ENCODE measurements around the gene GGTLC2.
"Not testable (repeated sequence)": the region's sequence is repeated elsewhere in the genome, so short reads cannot be mapped to it uniquely, and the experiment has no call there.

Gene GGTLC2

DNA sequence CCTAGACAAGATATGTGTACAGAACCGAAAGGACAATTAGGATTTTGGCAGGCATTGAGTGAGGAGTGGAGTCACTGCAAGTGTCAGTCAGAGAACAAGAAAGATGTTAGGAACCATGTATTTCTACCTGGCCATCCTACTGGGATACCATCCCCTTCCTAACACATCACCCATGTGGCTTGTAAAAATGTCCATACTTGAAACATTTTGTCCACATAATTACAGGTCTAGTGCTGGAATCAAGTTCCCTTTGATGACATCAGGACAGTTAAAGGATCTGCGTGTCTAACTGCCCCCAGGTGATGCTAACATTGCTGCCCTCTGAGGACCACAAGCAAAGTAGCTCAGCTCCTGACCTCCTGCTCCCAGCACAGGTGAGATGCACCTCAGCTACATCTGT is 31.9 kb upstream of the GGTLC2 start:
- Histone ChIP-seq H3K4me1 (ENCODE audit: control insufficient read depth, insufficient read depth, low read length, poor library complexity, severe bottlenecking) (no peaks in the 10 kb centered on the region), H3K36me3 (ENCODE audit: control insufficient read depth, insufficient read depth, low read length) (no peaks in the 10 kb centered on the region), H3K9me3 (ENCODE audit: control insufficient read depth, low read length) (no peaks in the 10 kb centered on the region), H3K4me3 (ENCODE audit: extremely low read depth, insufficient read depth, low read length, poor library complexity, severe bottlenecking) (no peak overlapping the region), H3K27ac (ENCODE audit: low read depth, low read length, severe bottlenecking) (no peak overlapping the region)
- WGBS, 2 experiments (ENCODE audit: insufficient coverage in 2 of 2) = 91 to 94% methylated on average over 1 to 2 of the region's 2 CpGs

GRCh38 chr22:22614065-22614464 is 30.3 kb upstream of the GGTLC2 start:
- H3K36me3 ChIP-seq (ENCODE audit: control insufficient read depth, insufficient read depth, low read length) = no peaks in the 10 kb centered on the region
- H3K27ac ChIP-seq (ENCODE audit: low read depth, low read length, severe bottlenecking) = no peak overlapping the region
- 64 to 71% methylated on average over 2 to 3 of the region's 3 CpGs for WGBS, 2 experiments (ENCODE audit: insufficient coverage in 2 of 2)
- no peaks in the 10 kb centered on the region for H3K9me3 ChIP-seq (ENCODE audit: control insufficient read depth, low read length)
- H3K4me3 ChIP-seq (ENCODE audit: extremely low read depth, insufficient read depth, low read length, poor library complexity, severe bottlenecking) = no peak overlapping the region
- no peaks in the 10 kb centered on the region for H3K4me1 ChIP-seq (ENCODE audit: control insufficient read depth, insufficient read depth, low read length, poor library complexity, severe bottlenecking)

GRCh38 chr22:22616636-22617035 is 27.8 kb upstream of the GGTLC2 start:
- no peak overlapping the region for H3K27ac ChIP-seq (ENCODE audit: low read depth, low read length, severe bottlenecking)
- no peaks in the 10 kb centered on the region for H3K36me3 ChIP-seq (ENCODE audit: control insufficient read depth, insufficient read depth, low read length)
- H3K4me3 ChIP-seq (ENCODE audit: extremely low read depth, insufficient read depth, low read length, poor library complexity, severe bottlenecking) = no peak overlapping the region
- H3K9me3 ChIP-seq (ENCODE audit: control insufficient read depth, low read length) = no peaks in the 10 kb centered on the region
- no peaks in the 10 kb centered on the region for H3K4me1 ChIP-seq (ENCODE audit: control insufficient read depth, insufficient read depth, low read length, poor library complexity, severe bottlenecking)
- WGBS, 2 experiments (ENCODE audit: insufficient coverage in 2 of 2) = 69 to 70% methylated on average over 5 of the region's 5 CpGs

- Histone ChIP-seq H3K36me3 (ENCODE audit: control insufficient read depth, insufficient read depth, low read length) (no peaks in the 10 kb centered on the region), H3K27ac (ENCODE audit: low read depth, low read length, severe bottlenecking) (no peak overlapping the region), H3K9me3 (ENCODE audit: control insufficient read depth, low read length) (no peaks in the 10 kb centered on the region), H3K4me1 (ENCODE audit: control insufficient read depth, insufficient read depth, low read length, poor library complexity, severe bottlenecking) (no peaks in the 10 kb centered on the region), H3K4me3 (ENCODE audit: extremely low read depth, insufficient read depth, low read length, poor library complexity, severe bottlenecking) (no peak overlapping the region)
- 89 to 93% methylated on average over 5 to 7 of the region's 7 CpGs for WGBS, 2 experiments (ENCODE audit: insufficient coverage in 2 of 2)
These were observed 26.0 kb upstream of the GGTLC2 start for GRCh38 chr22:22618448-22618847.

DNA sequence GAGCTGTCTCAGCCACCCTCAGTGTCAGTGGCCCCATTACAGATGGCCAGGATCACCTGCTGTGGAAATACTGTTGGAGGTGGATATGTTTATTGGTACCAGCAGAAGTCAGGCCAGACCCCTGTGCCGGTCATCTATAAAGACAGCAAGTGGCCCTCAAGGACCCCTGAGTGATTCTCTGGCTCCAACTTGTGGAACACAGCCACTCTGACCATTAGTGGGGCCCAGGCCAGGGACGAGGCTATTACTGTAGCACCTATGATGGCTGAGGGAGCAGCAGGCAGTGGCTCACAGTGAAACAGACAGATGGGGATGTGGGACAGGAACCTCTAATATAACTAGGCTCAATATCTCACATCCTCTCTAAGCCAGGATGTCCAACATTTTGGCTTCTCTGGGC is 25.5 kb upstream of the GGTLC2 start:
- 83% methylated on average over 1 of the region's 2 CpGs; no CpG with 5 or more reads in 1 of the 2 experiments for WGBS, 2 experiments (ENCODE audit: insufficient coverage in 2 of 2)
- H3K27ac ChIP-seq (ENCODE audit: low read depth, low read length, severe bottlenecking) = no peak overlapping the region

GRCh38 chr22:22619765-22620414 is 24.5 kb upstream of the GGTLC2 start:
- Histone ChIP-seq H3K27ac (ENCODE audit: low read depth, low read length, severe bottlenecking) (no peak overlapping the region), H3K9me3 (ENCODE audit: control insufficient read depth, low read length) (no peaks in the 10 kb centered on the region), H3K4me3 (ENCODE audit: extremely low read depth, insufficient read depth, low read length, poor library complexity, severe bottlenecking) (no peak overlapping the region), H3K36me3 (ENCODE audit: control insufficient read depth, insufficient read depth, low read length) (no peaks in the 10 kb centered on the region), H3K4me1 (ENCODE audit: control insufficient read depth, insufficient read depth, low read length, poor library complexity, severe bottlenecking) (no peaks in the 10 kb centered on the region)
- 59 to 81% methylated on average over 2 of the region's 3 CpGs for WGBS, 2 experiments (ENCODE audit: insufficient coverage in 2 of 2)

More for the DNA sequence above, 25.5 kb upstream of the GGTLC2 start:
- no peaks in the 10 kb centered on the region for H3K9me3 ChIP-seq (ENCODE audit: control insufficient read depth, low read length)
- H3K4me3 ChIP-seq (ENCODE audit: extremely low read depth, insufficient read depth, low read length, poor library complexity, severe bottlenecking) = no peak overlapping the region
- H3K4me1 ChIP-seq (ENCODE audit: control insufficient read depth, insufficient read depth, low read length, poor library complexity, severe bottlenecking) = no peaks in the 10 kb centered on the region
- H3K36me3 ChIP-seq (ENCODE audit: control insufficient read depth, insufficient read depth, low read length) = no peaks in the 10 kb centered on the region

GRCh38 chr22:22628546-22629495 is 15.6 kb upstream of the GGTLC2 start:
- not testable (repeated sequence) for H3K9me3 ChIP-seq (ENCODE audit: control insufficient read depth, low read length); H3K4me1 ChIP-seq (ENCODE audit: control insufficient read depth, insufficient read depth, low read length, poor library complexity, severe bottlenecking); H3K4me3 ChIP-seq (ENCODE audit: extremely low read depth, insufficient read depth, low read length, poor library complexity, severe bottlenecking); H3K27ac ChIP-seq (ENCODE audit: low read depth, low read length, severe bottlenecking); H3K36me3 ChIP-seq (ENCODE audit: control insufficient read depth, insufficient read depth, low read length)
- 96 to 100% methylated on average over 3 to 4 of the region's 18 CpGs for WGBS, 2 experiments (ENCODE audit: insufficient coverage in 2 of 2)

- not testable (repeated sequence) for H3K9me3 ChIP-seq (ENCODE audit: control insufficient read depth, low read length); H3K4me3 ChIP-seq (ENCODE audit: extremely low read depth, insufficient read depth, low read length, poor library complexity, severe bottlenecking); H3K4me1 ChIP-seq (ENCODE audit: control insufficient read depth, insufficient read depth, low read length, poor library complexity, severe bottlenecking); H3K36me3 ChIP-seq (ENCODE audit: control insufficient read depth, insufficient read depth, low read length); H3K27ac ChIP-seq (ENCODE audit: low read depth, low read length, severe bottlenecking)
- 40 to 65% methylated on average over 1 to 4 of the region's 7 CpGs for WGBS, 2 experiments (ENCODE audit: insufficient coverage in 2 of 2)
These were observed 13.2 kb upstream of the GGTLC2 start for GRCh38 chr22:22631223-22631652.

- not testable (repeated sequence) for H3K36me3 ChIP-seq (ENCODE audit: control insufficient read depth, insufficient read depth, low read length); H3K4me3 ChIP-seq (ENCODE audit: extremely low read depth, insufficient read depth, low read length, poor library complexity, severe bottlenecking); H3K27ac ChIP-seq (ENCODE audit: low read depth, low read length, severe bottlenecking); H3K9me3 ChIP-seq (ENCODE audit: control insufficient read depth, low read length); H3K4me1 ChIP-seq (ENCODE audit: control insufficient read depth, insufficient read depth, low read length, poor library complexity, severe bottlenecking)
- no CpG with 5 or more reads among the region's 15 CpGs for WGBS, 2 experiments (ENCODE audit: insufficient coverage in 2 of 2)
These were observed 12.2 kb upstream of the GGTLC2 start for GRCh38 chr22:22632226-22632625.

DNA sequence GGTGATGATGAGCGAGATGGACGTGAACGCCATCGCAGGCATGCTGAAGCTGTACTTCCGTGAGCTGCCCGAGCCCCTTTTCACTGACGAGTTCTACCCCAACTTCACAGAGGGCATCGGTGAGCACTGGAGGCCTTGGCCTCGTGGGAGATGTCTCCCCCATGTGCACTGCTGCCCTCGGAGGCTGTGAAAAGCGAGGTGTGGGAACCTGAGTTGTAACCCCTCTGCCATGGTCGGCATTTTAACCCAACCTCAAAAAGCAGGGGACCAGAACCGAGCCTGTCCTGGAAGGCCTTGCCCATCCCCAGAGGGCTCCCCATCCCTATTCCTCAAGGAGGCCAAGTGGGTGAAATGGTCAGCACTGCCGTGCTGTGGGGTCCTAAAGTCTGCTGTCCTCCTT is 10.9 kb upstream of the GGTLC2 start:
- not testable (repeated sequence) for H3K9me3 ChIP-seq (ENCODE audit: control insufficient read depth, low read length); H3K4me3 ChIP-seq (ENCODE audit: extremely low read depth, insufficient read depth, low read length, poor library complexity, severe bottlenecking); H3K27ac ChIP-seq (ENCODE audit: low read depth, low read length, severe bottlenecking); H3K4me1 ChIP-seq (ENCODE audit: control insufficient read depth, insufficient read depth, low read length, poor library complexity, severe bottlenecking); H3K36me3 ChIP-seq (ENCODE audit: control insufficient read depth, insufficient read depth, low read length)
- WGBS, 2 experiments (ENCODE audit: insufficient coverage in 2 of 2) = 85 to 96% methylated on average over 7 to 12 of the region's 14 CpGs

DNA sequence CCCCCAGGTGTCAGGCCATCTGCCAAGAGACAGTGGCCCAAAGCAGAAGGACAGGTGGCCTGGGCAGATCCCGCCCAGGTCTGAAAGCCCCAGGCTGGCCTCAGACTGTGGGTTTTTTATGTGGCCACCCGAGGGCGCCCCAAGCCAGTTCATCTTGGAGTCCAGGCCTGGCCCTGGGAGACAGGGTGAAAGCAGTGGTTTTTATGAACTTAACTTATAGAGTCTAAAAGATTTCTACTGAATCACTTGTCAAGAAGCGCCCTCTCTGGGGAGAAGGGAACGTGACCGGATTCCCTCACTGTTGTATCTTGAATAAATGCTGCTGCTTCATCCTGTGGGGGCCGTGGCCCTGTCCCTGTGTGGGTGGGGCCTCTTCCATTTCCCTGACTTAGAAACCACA is 8.2 kb upstream of the GGTLC2 start:
- no CpG with 5 or more reads among the region's 7 CpGs for WGBS, 2 experiments (ENCODE audit: insufficient coverage in 2 of 2)
- H3K4me3 ChIP-seq (ENCODE audit: extremely low read depth, insufficient read depth, low read length, poor library complexity, severe bottlenecking); H3K9me3 ChIP-seq (ENCODE audit: control insufficient read depth, low read length): not testable (repeated sequence)

More for the DNA sequence above, 8.2 kb upstream of the GGTLC2 start:
- not testable (repeated sequence) for H3K36me3 ChIP-seq (ENCODE audit: control insufficient read depth, insufficient read depth, low read length); H3K4me1 ChIP-seq (ENCODE audit: control insufficient read depth, insufficient read depth, low read length, poor library complexity, severe bottlenecking); H3K27ac ChIP-seq (ENCODE audit: low read depth, low read length, severe bottlenecking)

All from mesodermal cell (in vitro differentiated cells).